Midbrain (tissue), 1 donor: ENCODE data around the gene MSMO1.
"Not testable (repeated sequence)": the region's sequence is repeated elsewhere in the genome, so short reads cannot be mapped to it uniquely, and the experiment has no call there.

Experiments
- DNase-seq: peaks from one replicate; lab custom pipeline; 2025; lab: John Stamatoyannopoulos, UW

The MSMO1 gene

DNA sequence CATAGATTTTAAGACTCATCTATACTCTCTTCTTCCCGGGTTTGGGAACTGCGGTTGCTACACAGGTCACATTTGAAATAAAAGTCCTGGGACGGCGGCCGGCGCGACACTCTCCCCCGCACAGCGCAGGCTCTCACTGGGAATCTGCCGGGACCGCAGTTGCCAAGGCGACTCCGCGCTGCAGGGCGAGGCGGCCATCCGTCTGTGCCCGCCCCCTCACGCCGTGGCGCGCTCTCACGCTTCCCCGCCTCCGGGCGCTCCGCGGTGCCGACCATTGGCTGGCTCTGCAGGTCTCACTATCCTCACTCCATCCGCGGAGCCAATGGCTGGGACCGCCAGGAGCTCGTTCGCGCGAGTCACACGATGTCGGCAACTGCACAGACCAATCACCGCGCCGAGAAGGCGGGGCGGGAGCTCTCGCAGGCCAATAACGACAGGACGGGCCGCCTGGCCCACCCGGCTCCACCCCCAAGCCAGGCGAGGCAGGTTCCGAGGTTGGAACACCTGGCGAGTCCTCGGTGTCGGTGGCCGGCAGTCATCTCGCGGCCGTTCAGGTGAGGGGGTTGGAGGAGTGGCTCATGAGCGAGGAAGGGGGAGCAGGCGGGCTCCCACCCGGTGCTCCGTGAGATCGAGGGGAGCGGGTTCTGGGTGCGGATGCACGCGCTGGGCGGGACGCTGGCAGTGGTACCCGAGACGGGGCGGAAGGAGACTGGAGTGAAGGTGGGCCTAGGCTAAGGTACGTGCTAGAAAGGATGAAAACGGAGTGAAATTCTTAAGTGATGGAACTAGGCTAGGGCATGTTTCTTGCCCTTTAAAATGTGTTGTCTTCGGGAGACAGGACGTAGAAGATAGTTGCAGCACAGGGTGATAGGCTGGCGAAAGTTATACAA lies at the start of gene MSMO1:
Gene MSMO1, plus strand, starts transcription at position 459 of the 890 bp plus-strand sequence. CDS start 5,702 bp downstream, outside the sequence.
- peak; percentile 100 for DNase-seq

DNA sequence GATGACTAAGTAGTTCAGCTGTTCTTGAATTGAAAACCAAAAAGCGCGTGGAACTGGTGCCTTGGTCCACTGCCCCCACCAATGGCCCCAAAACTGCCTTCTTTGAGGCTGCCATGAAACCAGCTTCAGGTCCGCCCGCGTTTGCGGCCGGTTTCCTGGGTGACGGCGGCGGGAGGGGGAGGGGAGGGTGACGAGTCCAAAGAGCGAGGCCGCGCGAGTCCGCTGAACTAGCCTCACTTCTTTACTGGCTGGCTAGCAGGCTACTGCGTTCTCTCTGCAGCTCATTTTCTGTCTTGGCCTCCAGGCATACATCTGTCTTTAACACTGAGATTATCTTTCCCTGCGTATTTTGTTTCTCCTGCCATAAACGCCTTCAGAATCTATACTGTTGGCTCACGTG lies 47.9 kb upstream of the MSMO1 start:
- not testable (repeated sequence) for DNase-seq

DNA sequence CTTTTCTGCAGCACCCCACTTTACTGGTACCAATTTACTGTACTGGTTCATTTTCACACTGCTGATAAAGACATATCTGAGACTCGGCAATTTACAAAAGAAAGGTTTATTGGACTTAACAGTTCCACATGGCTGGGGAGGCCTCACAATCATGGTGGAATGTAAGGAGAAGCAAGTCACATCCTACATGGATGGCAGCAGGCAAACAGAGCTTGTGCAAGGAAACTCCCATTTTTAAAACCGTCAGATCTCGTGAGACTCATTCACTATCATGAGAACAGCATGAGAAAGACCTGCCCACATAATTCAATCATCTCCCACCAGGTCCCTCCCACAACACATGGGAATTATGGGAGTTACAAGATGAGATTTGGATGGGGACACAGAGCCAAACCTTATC lies 42.8 kb upstream of the MSMO1 start:
- DNase-seq: not testable (repeated sequence)

- DNase-seq: not testable (repeated sequence)
Observed at GRCh38 chr4:165286619-165287340, 40.7 kb upstream of the MSMO1 start.

GRCh38 chr4:165288226-165288625 lies 39.2 kb upstream of the MSMO1 start:
- DNase-seq: no peak

- no peak for DNase-seq
Observed at GRCh38 chr4:165288639-165289422, 38.6 kb upstream of the MSMO1 start.

DNA sequence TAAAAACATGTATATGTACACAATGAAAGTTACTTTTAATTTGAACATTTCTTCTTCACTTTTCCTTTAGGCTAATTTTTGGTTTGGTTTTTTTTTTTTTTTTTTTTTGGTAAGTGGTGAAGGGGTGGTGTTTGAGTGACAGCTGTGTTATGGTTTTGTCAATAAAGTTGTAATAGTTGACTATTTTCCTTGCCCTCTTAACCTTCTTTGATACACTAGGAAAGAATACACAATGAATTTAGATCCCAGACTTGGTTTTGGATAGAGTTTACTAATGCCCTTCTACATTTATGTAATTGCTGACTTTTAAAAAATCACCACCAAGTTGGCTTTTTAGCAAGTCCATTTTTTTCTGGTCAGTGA lies 38.1 kb upstream of the MSMO1 start:
- no peak for DNase-seq

- no peak for DNase-seq
Observed at GRCh38 chr4:165293061-165293460, 34.4 kb upstream of the MSMO1 start.

- no peak for DNase-seq
Observed at GRCh38 chr4:165293927-165294649, 33.4 kb upstream of the MSMO1 start.

GRCh38 chr4:165294907-165295306 lies 32.6 kb upstream of the MSMO1 start:
- no peak for DNase-seq

GRCh38 chr4:165297626-165298025 lies 29.8 kb upstream of the MSMO1 start:
- no peak for DNase-seq

- DNase-seq: no peak
Observed at GRCh38 chr4:165299399-165300060, 27.9 kb upstream of the MSMO1 start.

- DNase-seq: no peak
Observed at GRCh38 chr4:165301833-165302232, 25.6 kb upstream of the MSMO1 start.

DNA sequence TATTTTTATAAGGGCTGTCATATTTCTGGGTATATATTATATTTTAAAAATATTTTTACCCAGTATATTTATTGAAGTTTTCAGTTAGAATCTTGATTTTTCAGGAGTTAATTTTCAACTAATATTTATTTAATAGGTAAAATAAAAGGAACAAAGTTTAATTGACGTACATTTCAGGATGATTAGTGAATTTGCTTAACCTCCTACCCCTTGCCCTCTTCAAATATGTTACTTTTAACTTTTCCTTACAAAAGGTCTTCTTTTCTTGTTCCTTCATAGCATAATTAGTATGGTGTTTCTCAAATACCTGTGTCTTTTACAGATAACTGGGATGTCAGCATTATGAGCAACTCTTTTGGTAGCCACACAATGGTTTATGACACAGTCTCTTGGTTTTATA lies 24.8 kb upstream of the MSMO1 start:
- no peak for DNase-seq

DNA sequence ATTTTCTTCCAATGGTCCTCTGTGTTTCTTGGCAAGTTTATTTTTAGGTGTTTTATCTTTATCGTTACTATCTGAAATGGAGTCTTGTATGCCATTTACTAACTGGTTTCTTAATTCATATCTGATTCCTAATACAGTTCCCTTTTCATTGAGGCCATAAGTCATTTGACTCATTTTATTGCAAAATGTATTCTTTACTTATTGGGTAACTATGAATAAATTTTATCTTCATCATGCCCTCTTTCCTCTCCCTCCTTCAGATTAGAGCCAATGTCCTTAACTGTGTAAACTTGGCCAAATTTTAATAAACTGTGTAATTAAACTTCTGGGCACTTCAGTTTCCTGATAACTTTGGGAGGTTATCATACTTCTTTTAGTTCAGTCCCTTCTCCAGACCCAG lies 19.3 kb upstream of the MSMO1 start:
- no peak for DNase-seq

DNA sequence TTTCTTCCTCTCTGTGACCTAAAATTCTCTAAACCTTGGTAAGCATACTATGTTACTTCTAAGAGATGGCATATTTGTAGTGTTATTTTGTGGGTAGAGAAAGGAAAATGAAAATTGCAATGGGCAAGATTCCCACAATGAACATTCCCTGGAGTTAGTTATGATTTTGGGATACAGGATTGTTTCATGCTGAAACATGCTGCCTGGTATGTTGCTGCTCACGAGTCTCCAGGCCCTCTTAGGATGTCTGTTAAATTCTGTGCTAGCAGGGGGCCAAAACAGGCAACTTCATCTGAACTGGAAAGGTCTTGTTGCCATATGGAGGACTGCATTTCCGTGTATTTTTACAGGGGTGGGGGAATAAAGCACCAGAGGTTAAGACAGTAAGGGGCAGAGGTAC lies 18.9 kb upstream of the MSMO1 start:
- DNase-seq: no peak

- no peak for DNase-seq
Observed at GRCh38 chr4:165309456-165309855, 18.0 kb upstream of the MSMO1 start.

DNA sequence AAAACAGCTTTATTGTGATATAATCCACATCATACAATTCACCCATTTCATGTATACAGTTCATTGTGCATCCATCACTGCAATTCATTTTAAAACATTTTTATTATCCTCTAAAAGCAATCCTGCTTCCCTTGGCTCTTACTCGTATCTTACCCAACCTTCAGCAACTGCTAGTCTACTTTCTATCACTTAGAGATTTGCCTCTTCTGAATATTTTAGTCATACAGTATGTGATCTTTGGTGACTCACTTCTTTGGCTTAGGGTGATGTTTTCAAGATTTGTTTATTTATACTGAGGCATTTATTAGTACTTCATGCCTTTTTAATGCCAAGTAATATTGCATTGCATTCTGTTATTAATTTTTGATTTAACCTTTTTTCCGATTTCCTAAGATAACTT lies 15.0 kb upstream of the MSMO1 start:
- DNase-seq: no peak

DNA sequence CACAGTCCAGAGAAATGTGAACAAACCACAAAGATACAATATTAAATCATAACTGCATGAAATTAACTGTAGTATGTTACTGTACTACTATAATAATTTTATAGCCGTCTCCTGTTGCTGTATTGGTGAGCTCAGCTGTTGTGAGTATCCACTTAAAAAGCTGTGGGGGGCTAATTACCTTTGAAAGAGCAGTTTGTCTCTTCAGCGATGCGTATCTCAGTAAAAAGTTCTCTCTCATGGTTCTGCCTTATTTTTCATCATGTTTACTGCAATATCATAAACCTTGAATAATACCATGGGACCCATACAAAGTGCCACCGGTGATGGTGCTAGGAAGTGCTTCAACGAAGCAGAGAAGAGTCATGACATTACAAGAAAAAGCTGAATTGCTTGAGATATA lies 8.4 kb upstream of the MSMO1 start:
- DNase-seq: no peak

DNA sequence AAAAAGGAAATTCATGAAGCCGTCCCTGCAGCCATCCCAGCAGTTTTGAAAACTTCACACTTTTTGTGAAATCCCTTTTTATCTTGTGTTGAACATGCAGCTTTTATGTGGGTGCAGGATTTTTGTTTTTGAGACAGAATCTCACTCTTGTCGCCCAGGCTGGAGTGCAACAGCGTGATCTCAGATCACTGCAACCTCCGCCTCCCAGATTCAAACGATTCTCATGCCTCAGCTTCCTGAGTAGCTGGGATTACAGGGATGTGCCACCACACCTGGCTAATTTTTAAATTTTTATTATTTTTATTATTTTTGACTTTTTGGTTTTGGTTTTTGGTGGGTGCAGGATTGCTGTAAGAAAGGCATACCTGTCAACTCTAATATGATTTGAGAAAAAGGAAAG lies 8.0 kb upstream of the MSMO1 start:
- DNase-seq: no peak

DNA sequence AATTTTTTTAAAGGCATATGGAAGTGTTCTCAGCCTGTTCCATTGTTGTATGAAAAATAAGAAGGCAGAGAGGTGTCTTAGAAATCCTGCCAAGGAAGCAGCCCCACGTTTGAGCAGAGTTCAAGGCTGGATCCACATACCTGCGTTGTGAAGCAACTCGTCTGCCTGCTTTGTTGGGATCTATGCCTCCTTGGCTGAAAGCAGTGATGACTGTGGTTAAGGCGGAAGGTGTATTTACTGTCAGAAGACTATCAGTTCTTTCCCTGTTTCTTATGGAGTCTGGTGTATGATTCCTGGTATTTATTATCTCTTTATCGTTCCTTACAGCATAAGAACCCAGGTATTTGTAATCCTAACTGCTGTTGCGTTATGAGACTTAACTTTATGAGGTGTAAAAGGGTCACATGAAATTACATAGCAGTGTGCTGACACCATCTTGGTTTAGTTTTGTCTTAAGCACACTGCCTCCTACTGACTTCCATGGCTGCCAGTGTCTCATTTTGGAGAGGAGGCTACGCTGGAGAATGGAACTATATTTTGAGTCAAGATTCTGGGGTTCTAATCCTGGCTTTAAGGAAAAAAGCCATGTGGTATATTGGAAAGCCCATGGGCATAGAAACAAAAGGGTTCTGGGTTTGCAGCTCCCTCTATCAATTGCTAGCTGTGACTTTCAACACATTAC lies 3.1 kb upstream of the MSMO1 start:
- no peak for DNase-seq
